GM12892 (cell line): ENCODE data around the gene CMIP.

ENCODE experiments used
- POLR2A ChIP-seq: IDR thresholded peaks from 2 replicates; pipeline ENCODE4 v1.6.1; 2011; ENCODE audit warnings: low read depth, low read length, control low read depth
- POLR2AphosphoS5 ChIP-seq: IDR thresholded peaks from 2 replicates; pipeline ENCODE4 v1.6.1; 2011; ENCODE audit warnings: low read depth, low read length, control low read depth
- TAF1 ChIP-seq: IDR thresholded peaks from 2 replicates; pipeline ENCODE4 v1.6.1; 2011; ENCODE audit warnings: low read depth, mild to moderate bottlenecking, control low read depth, low read length, borderline replicate concordance

DNA sequence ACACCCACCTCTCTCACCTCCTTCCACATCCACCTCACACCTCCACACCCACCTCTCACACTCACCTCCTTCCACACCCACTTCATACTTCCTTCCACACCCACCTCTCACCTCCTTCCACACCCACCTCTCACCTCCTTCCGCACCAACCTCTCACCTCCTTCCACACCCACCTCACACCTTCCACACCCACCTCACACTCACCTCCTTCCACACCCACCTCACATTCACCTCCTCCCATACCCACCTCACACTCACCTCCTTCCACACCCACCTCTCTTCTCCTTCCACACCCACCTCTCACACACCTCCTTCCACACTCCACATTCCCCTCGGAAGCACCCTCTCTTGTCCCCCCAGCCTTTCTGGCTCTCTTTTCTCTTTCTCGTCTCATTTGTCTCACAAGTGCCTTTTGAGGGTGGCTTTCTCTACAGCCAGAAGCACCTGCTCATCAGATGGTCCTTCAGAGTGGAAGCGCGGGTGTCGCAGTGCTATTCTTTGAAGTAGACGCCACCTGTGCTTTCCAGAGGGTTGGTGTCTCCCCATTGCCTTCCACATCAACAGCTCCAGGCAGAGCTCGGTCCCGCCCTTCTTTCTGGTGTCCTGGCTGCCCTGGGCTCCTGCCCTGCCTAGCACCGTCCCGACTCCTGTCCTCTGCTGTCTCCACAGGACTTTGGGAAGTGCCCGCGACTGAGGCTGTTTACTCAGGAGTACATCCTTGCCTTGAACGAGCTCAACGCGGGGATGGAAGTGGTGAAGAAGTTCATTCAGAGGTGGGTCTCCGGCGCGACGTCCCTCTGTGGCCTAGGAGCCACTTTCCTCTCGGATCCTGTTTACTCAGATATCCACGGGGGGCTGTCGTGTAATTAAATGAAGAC, 225.1 kb downstream of the CMIP start:
- TF ChIP-seq POLR2A: no peak
- TF ChIP-seq POLR2AphosphoS5: no peak
- TF ChIP-seq TAF1: no peak
